HCT116 (cell line): ENCODE measurements around the gene FLG.

ENCODE experiments used
- POLR2A ChIP-seq: IDR thresholded peaks from 2 replicates; pipeline ENCODE4 v1.7.0; 2011; ENCODE audit warnings: borderline replicate concordance; ENCODE audit not compliant: insufficient read depth, insufficient read length; ENCODE audit errors: extremely low read depth
- RAD21 ChIP-seq: IDR thresholded peaks from 2 replicates; pipeline ENCODE4 v1.6.1; 2012; ENCODE audit warnings: low read depth, mild to moderate bottlenecking
- TF ChIP-seq, protein P1 (sequence below), 3 experiments: fragments of 200-600 bp in 1 of 3; sonication (generic) in 1 of 3; IDR thresholded peaks in 2 of 3; conservative IDR thresholded peaks in 1 of 3; 2 replicates each; pipeline ENCODE4 v1.5.1; 2012 to 2017; ENCODE audit warnings: low read depth in 2 of 3, low read length in 2 of 3, antibody characterized with exemption in 1 of 3, borderline replicate concordance in 1 of 3, control low read depth in 1 of 3, mild to moderate bottlenecking in 1 of 3, mixed read lengths in 1 of 3, mixed run types in 1 of 3, moderate library complexity in 1 of 3; ENCODE audit not compliant: insufficient read depth in 1 of 3
- TF ChIP-seq, protein P2 (sequence below): IDR thresholded peaks from 2 replicates; pipeline ENCODE4 v1.6.1; 2012

DNA sequence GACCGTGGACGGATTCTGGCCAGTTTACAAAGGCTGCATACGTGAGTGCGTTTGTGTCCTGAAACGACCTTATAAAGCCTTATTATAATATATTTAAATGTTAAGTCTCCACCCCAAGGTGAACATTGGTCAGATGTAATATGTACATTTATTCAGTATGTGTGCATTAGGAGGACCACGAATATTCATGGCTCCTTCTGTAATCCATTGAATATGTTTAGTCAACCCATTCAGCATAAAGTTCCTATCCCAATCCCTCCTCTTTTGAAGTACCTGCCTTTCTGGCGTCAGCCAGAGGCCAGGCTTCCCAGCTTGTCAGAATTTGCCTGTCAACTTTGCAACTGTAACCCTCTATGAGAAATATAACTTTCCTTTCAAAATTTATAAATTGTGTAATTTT is 10.4 kb upstream of the FLG start:
- TF ChIP-seq, protein P1, sequence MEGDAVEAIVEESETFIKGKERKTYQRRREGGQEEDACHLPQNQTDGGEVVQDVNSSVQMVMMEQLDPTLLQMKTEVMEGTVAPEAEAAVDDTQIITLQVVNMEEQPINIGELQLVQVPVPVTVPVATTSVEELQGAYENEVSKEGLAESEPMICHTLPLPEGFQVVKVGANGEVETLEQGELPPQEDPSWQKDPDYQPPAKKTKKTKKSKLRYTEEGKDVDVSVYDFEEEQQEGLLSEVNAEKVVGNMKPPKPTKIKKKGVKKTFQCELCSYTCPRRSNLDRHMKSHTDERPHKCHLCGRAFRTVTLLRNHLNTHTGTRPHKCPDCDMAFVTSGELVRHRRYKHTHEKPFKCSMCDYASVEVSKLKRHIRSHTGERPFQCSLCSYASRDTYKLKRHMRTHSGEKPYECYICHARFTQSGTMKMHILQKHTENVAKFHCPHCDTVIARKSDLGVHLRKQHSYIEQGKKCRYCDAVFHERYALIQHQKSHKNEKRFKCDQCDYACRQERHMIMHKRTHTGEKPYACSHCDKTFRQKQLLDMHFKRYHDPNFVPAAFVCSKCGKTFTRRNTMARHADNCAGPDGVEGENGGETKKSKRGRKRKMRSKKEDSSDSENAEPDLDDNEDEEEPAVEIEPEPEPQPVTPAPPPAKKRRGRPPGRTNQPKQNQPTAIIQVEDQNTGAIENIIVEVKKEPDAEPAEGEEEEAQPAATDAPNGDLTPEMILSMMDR (IDR thresholded peaks at IDR 0.05 in 2 of 3, conservative IDR thresholded peaks at IDR 0.05 in 1 of 3; ENCODE audit: borderline replicate concordance in 1 of 3, insufficient read depth in 1 of 3, low read depth in 2 of 3, low read length in 2 of 3): no peak
- TF ChIP-seq, protein P2, sequence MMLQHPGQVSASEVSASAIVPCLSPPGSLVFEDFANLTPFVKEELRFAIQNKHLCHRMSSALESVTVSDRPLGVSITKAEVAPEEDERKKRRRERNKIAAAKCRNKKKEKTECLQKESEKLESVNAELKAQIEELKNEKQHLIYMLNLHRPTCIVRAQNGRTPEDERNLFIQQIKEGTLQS: no peak
- no peak for TF ChIP-seq RAD21
- TF ChIP-seq POLR2A: no peak
